Measurements from ENCODE around the gene PPP1CA. TPM values are rescaled to one million over a fixed set of nuclear protein-coding genes. Genes with fewer than 3 reads are reported as not detected.

Gene PPP1CA
- total and polyA plus RNA-seq, 2 donors (not counting 1 experiment from before 2014, with no cell fraction given): 218 to 251 TPM

DNA sequence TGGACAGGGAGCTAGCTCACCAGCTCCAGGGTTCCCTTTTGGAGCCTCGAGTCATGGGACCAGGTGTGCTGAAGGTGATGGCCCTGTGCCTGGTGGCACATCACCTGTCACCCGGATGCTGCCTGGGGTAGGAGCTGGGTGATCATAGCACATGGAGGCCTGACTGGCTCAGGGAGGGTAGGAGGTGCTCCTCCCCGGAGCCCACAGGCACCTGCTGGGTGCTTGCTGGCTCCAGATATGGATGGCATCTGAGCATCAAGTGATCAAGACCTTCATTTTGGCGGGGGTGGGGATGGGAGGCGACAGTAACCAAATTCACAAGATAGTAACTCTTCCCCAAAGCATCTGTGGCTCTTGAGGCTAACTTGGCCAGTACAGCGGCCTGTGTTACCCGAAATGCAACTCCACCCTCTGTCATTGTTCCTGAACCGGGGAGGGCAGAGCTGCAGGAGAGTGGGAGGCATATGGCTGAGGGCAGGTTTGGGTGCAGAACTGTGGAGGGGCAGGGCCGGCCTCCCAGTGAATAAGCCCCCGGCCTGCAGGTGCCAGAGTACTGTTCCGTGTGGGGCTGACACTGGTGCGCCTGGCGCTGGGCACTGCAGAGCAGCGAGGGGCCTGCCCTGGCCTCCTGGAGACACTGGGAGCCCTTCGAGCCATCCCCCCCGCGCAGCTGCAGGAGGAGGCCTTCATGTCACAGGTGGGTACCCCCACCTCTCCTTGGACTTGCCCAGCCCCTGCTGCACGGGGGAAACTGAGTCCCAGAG is 7.0 kb upstream of the PPP1CA start:
- H3K36me3 ChIP-seq (replicated peaks in 1 of 2; ENCODE audit: control extremely low read depth in 1 of 2, control insufficient read depth in 1 of 2, extremely low read depth in 1 of 2, insufficient read depth in 2 of 2, low read length in 1 of 2): peaks cover 0 to 49% of the 10 kb centered on the region in 2 experiments
- no peak for TF ChIP-seq EZH2 (IDR thresholded peaks at IDR 0.05; ENCODE audit: borderline replicate concordance, insufficient read depth, low read depth, low read length, poor library complexity, severe bottlenecking)
- TF ChIP-seq, protein P1, sequence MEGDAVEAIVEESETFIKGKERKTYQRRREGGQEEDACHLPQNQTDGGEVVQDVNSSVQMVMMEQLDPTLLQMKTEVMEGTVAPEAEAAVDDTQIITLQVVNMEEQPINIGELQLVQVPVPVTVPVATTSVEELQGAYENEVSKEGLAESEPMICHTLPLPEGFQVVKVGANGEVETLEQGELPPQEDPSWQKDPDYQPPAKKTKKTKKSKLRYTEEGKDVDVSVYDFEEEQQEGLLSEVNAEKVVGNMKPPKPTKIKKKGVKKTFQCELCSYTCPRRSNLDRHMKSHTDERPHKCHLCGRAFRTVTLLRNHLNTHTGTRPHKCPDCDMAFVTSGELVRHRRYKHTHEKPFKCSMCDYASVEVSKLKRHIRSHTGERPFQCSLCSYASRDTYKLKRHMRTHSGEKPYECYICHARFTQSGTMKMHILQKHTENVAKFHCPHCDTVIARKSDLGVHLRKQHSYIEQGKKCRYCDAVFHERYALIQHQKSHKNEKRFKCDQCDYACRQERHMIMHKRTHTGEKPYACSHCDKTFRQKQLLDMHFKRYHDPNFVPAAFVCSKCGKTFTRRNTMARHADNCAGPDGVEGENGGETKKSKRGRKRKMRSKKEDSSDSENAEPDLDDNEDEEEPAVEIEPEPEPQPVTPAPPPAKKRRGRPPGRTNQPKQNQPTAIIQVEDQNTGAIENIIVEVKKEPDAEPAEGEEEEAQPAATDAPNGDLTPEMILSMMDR (IDR thresholded peaks at IDR 0.05): no peak
- peaks cover 66% of the 10 kb centered on the region for H3K79me2 ChIP-seq (ENCODE audit: control insufficient read depth, insufficient read depth, low read length)
- no peaks in the 10 kb centered on the region for H3K27me3 ChIP-seq (replicated peaks in 1 of 4; ENCODE audit: control extremely low read depth in 1 of 4, control insufficient read depth in 3 of 4, insufficient read depth in 4 of 4, low read length in 3 of 4)
- Mint-ChIP-seq H3K27me3 (no peaks in the 10 kb centered on the region), H3K9me3 (ENCODE audit: insufficient read depth) (no peaks in the 10 kb centered on the region), H3K4me3 (peak overlapping the region; percentile 79), H3K27ac (peak overlapping the region; percentile 100), H3K4me1 (peaks cover 91% of the 10 kb centered on the region)
- CTCF ChIA-PET: interaction anchor here (0.6 to 3.4 kb wide), 5 partner anchors 10 to 708 kb away, joined by 3 to 18 read pairs (median 4); partner anchors contain the start of genes PTPRCAP and RAD9A
- no peak overlapping the region for H2AFZ ChIP-seq (ENCODE audit: insufficient read depth, low read depth, low read length, poor library complexity, severe bottlenecking)
- peaks cover 47% of the 10 kb centered on the region for H4K20me1 ChIP-seq (ENCODE audit: control insufficient read depth, insufficient read depth, low read length, poor library complexity, severe bottlenecking)
- intact Hi-C loops (cut with micrococcal nuclease): loop anchor here (1.0 to 10.0 kb wide), 2 partner anchors 11 to 176 kb away; partner anchors contain the start of gene GSTP1
- peak overlapping the region in 4 of 5 experiments; percentile 40 to 80 (median 56) for H3K4me3 ChIP-seq (ENCODE audit: control extremely low read depth in 1 of 5, extremely low read depth in 1 of 5, insufficient read depth in 1 of 5, low read depth in 2 of 5, low read length in 4 of 5)
- peaks cover 92 to 96% of the 10 kb centered on the region in 2 donors for H3K4me1 ChIP-seq (ENCODE audit: control insufficient read depth in 2 of 2, insufficient read depth in 2 of 2, low read length in 2 of 2)
- peak overlapping the region; percentile 73 for H3K9ac ChIP-seq (ENCODE audit: low read length)
- POLR2A ChIA-PET: interaction anchor here (0.6 to 4.2 kb wide), 16 partner anchors 10 to 99 kb away, joined by 3 to 78 read pairs (median 4); partner anchors contain the start of genes CORO1B, PITPNM1, PTPRCAP and RAD9A
- WGBS (ENCODE audit: insufficient coverage): 11% methylated on average over 16 of the region's 18 CpGs
- H3K4me2 ChIP-seq (replicated peaks; ENCODE audit: low read depth, low read length, poor library complexity, severe bottlenecking): peak overlapping the region; percentile 89
- H3K27ac ChIP-seq (ENCODE audit: low read length in 2 of 2): peak overlapping the region; percentile 83 to 88
- H3K9me3 ChIP-seq (ENCODE audit: control extremely low read depth in 1 of 3, control insufficient read depth in 2 of 3, insufficient read depth in 1 of 3, low read length in 2 of 3): peaks cover 0 to 2% (median 0%) of the 10 kb centered on the region in 3 donors
- DNase-seq (peak; percentile 53), ATAC-seq (ENCODE audit: low read depth) (no peak)

Data from B cell (primary cell).